Neural progenitor cell (in vitro differentiated cells): ENCODE measurements around the gene APOE. TPM values are rescaled to one million over a fixed set of nuclear protein-coding genes. Genes with fewer than 3 reads are reported as not detected.
A peak's percentile ranks its signal among the peaks of the same experiment; 100 is the strongest.

Experiments
- DNase-seq: peaks from one replicate; pipeline ENCODE4 v3.0.0-alpha.2; 2016; ENCODE audit warnings: low spot score
- H2AFZ ChIP-seq: fragments of 200-600 bp; sonication (generic); replicated peaks from 2 replicates; pipeline ENCODE4 v1.6.1; 2016; ENCODE audit warnings: antibody characterized with exemption
- H3F3A ChIP-seq: fragments of 200-600 bp; sonication (generic); 2 replicates; pipeline ENCODE4 v1.6.1; 2016; ENCODE audit warnings: antibody characterized with exemption, low read depth
- H3K27ac ChIP-seq: fragments of 200-600 bp; sonication (generic); 2 replicates; pipeline ENCODE4 v1.5.1; 2016; ENCODE audit warnings: mild to moderate bottlenecking
- H3K27me3 ChIP-seq: fragments of 200-600 bp; sonication (generic); 2 replicates; pipeline ENCODE4 v1.6.1; 2016; ENCODE audit warnings: mild to moderate bottlenecking, moderate library complexity
- H3K36me3 ChIP-seq: fragments of 200-600 bp; sonication (generic); 2 replicates; pipeline ENCODE4 v1.5.1; 2016
- H3K4me1 ChIP-seq: fragments of 200-600 bp; sonication (generic); 2 replicates; pipeline ENCODE4 v1.6.1; 2016; ENCODE audit warnings: mixed run types
- H3K4me2 ChIP-seq: fragments of 200-600 bp; sonication (generic); 2 replicates; pipeline ENCODE4 v1.6.1; 2016
- H3K4me3 ChIP-seq: fragments of 200-600 bp; sonication (generic); 2 replicates; pipeline ENCODE4 v1.5.1; 2016
- H3K79me2 ChIP-seq: fragments of 200-600 bp; sonication (generic); 2 replicates; pipeline ENCODE4 v1.6.1; 2016; ENCODE audit warnings: low read depth
- H3K9ac ChIP-seq: fragments of 200-600 bp; sonication (generic); 2 replicates; pipeline ENCODE4 v1.6.1; 2016
- H3K9me3 ChIP-seq: fragments of 200-600 bp; sonication (generic); 2 replicates; pipeline ENCODE4 v1.5.1; 2016; ENCODE audit warnings: low read depth
- H4K20me1 ChIP-seq: fragments of 200-600 bp; sonication (generic); 2 replicates; pipeline ENCODE4 v1.6.1; 2016; ENCODE audit warnings: low read depth
- H3K27ac Mint-ChIP-seq: 3 replicates; pipeline ENCODE4 v1.8.0; 2021; ENCODE audit warnings: mixed read lengths
- H3K27me3 Mint-ChIP-seq: 2 replicates; pipeline ENCODE4 v1.8.0; 2022; ENCODE audit warnings: low read depth, mild to moderate bottlenecking, inconsistent platforms, moderate library complexity, mixed read lengths; ENCODE audit not compliant: insufficient read depth
- H3K36me3 Mint-ChIP-seq: 3 replicates; pipeline ENCODE4 v1.8.0; 2021; ENCODE audit warnings: mixed read lengths
- H3K4me1 Mint-ChIP-seq: 3 replicates; pipeline ENCODE4 v1.8.0; 2021; ENCODE audit warnings: mixed read lengths
- H3K4me3 Mint-ChIP-seq: 3 replicates; pipeline ENCODE4 v1.8.0; 2021; ENCODE audit warnings: mild to moderate bottlenecking, moderate library complexity, mixed read lengths
- H3K9me3 Mint-ChIP-seq: 3 replicates; pipeline ENCODE4 v1.8.0; 2020; ENCODE audit warnings: mixed read lengths
- CTCF ChIP-seq: fragments of 200-600 bp; sonication (generic); IDR thresholded peaks from 2 replicates; pipeline ENCODE4 v1.5.1; 2017; ENCODE audit warnings: antibody characterized with exemption, mild to moderate bottlenecking
- EZH2 ChIP-seq: fragments of 200-600 bp; sonication (generic); IDR thresholded peaks from 2 replicates; pipeline ENCODE4 v1.6.1; 2017; ENCODE audit warnings: antibody characterized with exemption, mild to moderate bottlenecking, moderate library complexity
- EZH2phosphoT487 ChIP-seq: fragments of 200-600 bp; sonication (generic); IDR thresholded peaks from 2 replicates; pipeline ENCODE4 v1.6.1; 2017; ENCODE audit warnings: antibody characterized with exemption
- total RNA-seq: library from RNA; depleted of rRNA; stranded (reverse); fragments of >200 nt; gene quantifications from 2 replicates; pipeline ENCODE4 v1.2.3, GENCODE V29; 2015; ENCODE audit warnings: low replicate concordance

APOE gene
- total RNA-seq, 1 donor from 2014 or later: 195 TPM

- H2AFZ ChIP-seq: no peak overlapping the region
- no peaks in the 10 kb centered on the region for H3K36me3 ChIP-seq
- no peaks in the 10 kb centered on the region for H3K9me3 Mint-ChIP-seq
These were observed 15.1 kb upstream of the APOE start for GRCh38 chr19:44890366-44891015.

GRCh38 chr19:44891016-44891882 lies 14.3 kb upstream of the APOE start, which contains the start of gene TOMM40:
TOMM40 (plus strand) TSS chr19:44891254; CDS start chr19:44891416, 162 bp downstream.
- Histone ChIP-seq H3K27me3 (no peaks in the 10 kb centered on the region), H3K36me3 (no peaks in the 10 kb centered on the region), H3K9ac (peak within 1 kb of the TSS; percentile 89), H4K20me1 (peaks cover 15% of the 10 kb centered on the region), H3K4me3 (peak within 1 kb of the TSS; percentile 99), H2AFZ (peak within 1 kb of the TSS; percentile 30), H3K9me3 (no peaks in the 10 kb centered on the region), H3F3A (peaks cover 24% of the 10 kb centered on the region), H3K4me1 (peaks cover 8% of the 10 kb centered on the region), H3K27ac (peak within 1 kb of the TSS; percentile 76), H3K4me2 (peak within 1 kb of the TSS; percentile 97), H3K79me2 (peaks cover 29% of the 10 kb centered on the region)
- no peaks in the 10 kb centered on the region for H3K9me3 Mint-ChIP-seq
- TF ChIP-seq EZH2phosphoT487 (no peak), EZH2 (no peak), CTCF (peak; percentile 25)
- peak; percentile 100 for DNase-seq
- peaks cover 3% of the 10 kb centered on the region for H3K27me3 Mint-ChIP-seq
- H3K4me1 Mint-ChIP-seq: peaks cover 24% of the 10 kb centered on the region
- peak within 1 kb of the TSS; percentile 97 for H3K4me3 Mint-ChIP-seq
- H3K27ac Mint-ChIP-seq: peak within 1 kb of the TSS; percentile 51
- H3K36me3 Mint-ChIP-seq: peaks cover 31% of the 10 kb centered on the region

More at GRCh38 chr19:44890366-44891015, 15.1 kb upstream of the APOE start:
- Mint-ChIP-seq H3K27ac (peak overlapping the region; percentile 2), H3K4me3 (peak overlapping the region; percentile 85), H3K27me3 (peaks cover under 1% of the 10 kb centered on the region), H3K36me3 (peaks cover 27% of the 10 kb centered on the region), H3K4me1 (peaks cover 24% of the 10 kb centered on the region)
- Histone ChIP-seq H4K20me1 (peaks cover 15% of the 10 kb centered on the region), H3K4me3 (peak overlapping the region; percentile 50), H3K9me3 (no peaks in the 10 kb centered on the region), H3K4me1 (peaks cover 8% of the 10 kb centered on the region), H3K4me2 (peak overlapping the region; percentile 80), H3K27me3 (no peaks in the 10 kb centered on the region), H3F3A (peaks cover 24% of the 10 kb centered on the region), H3K79me2 (peaks cover 29% of the 10 kb centered on the region), H3K9ac (peak overlapping the region; percentile 42), H3K27ac (peak overlapping the region; percentile 76)
- DNase-seq: no peak
- TF ChIP-seq EZH2phosphoT487 (no peak), EZH2 (no peak), CTCF (no peak)

- no peak overlapping the region for H3K27ac ChIP-seq
- peaks cover 6% of the 10 kb centered on the region for H3K27me3 Mint-ChIP-seq
- no peak overlapping the region for H3K4me2 ChIP-seq
- peaks cover 24% of the 10 kb centered on the region for H3K4me1 Mint-ChIP-seq
- H3K9me3 ChIP-seq: no peaks in the 10 kb centered on the region
- peak overlapping the region; percentile 37 for H3K27ac Mint-ChIP-seq
- H3K36me3 ChIP-seq: no peaks in the 10 kb centered on the region
- H3K36me3 Mint-ChIP-seq: peaks cover 25% of the 10 kb centered on the region
- DNase-seq: no peak
- H3K9me3 Mint-ChIP-seq: no peaks in the 10 kb centered on the region
- no peak overlapping the region for H3K9ac ChIP-seq
- TF ChIP-seq EZH2 (no peak), CTCF (no peak), EZH2phosphoT487 (no peak)
- H3K4me3 ChIP-seq: no peak overlapping the region
- H3K4me1 ChIP-seq: peaks cover 8% of the 10 kb centered on the region
- H3K27me3 ChIP-seq: no peaks in the 10 kb centered on the region
- peak overlapping the region; percentile 97 for H3K4me3 Mint-ChIP-seq
- H3K79me2 ChIP-seq: peaks cover 29% of the 10 kb centered on the region
- H3F3A ChIP-seq: peaks cover 24% of the 10 kb centered on the region
- peaks cover 20% of the 10 kb centered on the region for H4K20me1 ChIP-seq
- H2AFZ ChIP-seq: no peak overlapping the region
These were observed 12.7 kb upstream of the APOE start for GRCh38 chr19:44892932-44893331.
